Measurements from ENCODE around the gene CACNB3. TPM values are rescaled to one million over a fixed set of nuclear protein-coding genes. Genes with fewer than 3 reads are reported as not detected.
A peak's percentile ranks its signal among the peaks of the same experiment; 100 is the strongest.

CACNB3 gene
- total RNA-seq: 10 to 100 TPM; 23.4 to 54.5 TPM

GRCh38 chr12:48817873-48818830, at the start of gene CACNB3:
Gene CACNB3 (plus strand): TSS chr12:48818496. CDS start chr12:48818930, 434 bp downstream.
- Histone ChIP-seq H3K9me3 (no peaks in the 10 kb centered on the region), H3K27ac (no peak within 1 kb of the TSS), H3K36me3 (no peaks in the 10 kb centered on the region), H3K4me1 (peaks cover 8% of the 10 kb centered on the region), H3K27me3 (no peaks in the 10 kb centered on the region), H3K9ac (ENCODE audit: low read depth in 2 of 2, low read length in 2 of 2) (peak within 1 kb of the TSS; percentile 57 to 62), H3K4me3 (peak within 1 kb of the TSS; percentile 62)
- DNase-seq: peak; percentile 84
- intact Hi-C loops (cut with DNase I): no loop called here
- TF ChIP-seq, protein P1, sequence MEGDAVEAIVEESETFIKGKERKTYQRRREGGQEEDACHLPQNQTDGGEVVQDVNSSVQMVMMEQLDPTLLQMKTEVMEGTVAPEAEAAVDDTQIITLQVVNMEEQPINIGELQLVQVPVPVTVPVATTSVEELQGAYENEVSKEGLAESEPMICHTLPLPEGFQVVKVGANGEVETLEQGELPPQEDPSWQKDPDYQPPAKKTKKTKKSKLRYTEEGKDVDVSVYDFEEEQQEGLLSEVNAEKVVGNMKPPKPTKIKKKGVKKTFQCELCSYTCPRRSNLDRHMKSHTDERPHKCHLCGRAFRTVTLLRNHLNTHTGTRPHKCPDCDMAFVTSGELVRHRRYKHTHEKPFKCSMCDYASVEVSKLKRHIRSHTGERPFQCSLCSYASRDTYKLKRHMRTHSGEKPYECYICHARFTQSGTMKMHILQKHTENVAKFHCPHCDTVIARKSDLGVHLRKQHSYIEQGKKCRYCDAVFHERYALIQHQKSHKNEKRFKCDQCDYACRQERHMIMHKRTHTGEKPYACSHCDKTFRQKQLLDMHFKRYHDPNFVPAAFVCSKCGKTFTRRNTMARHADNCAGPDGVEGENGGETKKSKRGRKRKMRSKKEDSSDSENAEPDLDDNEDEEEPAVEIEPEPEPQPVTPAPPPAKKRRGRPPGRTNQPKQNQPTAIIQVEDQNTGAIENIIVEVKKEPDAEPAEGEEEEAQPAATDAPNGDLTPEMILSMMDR (IDR thresholded peaks at IDR 0.05): no peak

GRCh38 chr12:48768736-48769135, 49.6 kb upstream of the CACNB3 start:
- Histone ChIP-seq H3K9me3 (no peaks in the 10 kb centered on the region), H3K27ac (no peak overlapping the region), H3K4me1 (no peaks in the 10 kb centered on the region), H3K36me3 (peaks cover 10% of the 10 kb centered on the region), H3K9ac (ENCODE audit: low read depth in 2 of 2, low read length in 2 of 2) (no peak overlapping the region), H3K4me3 (no peak overlapping the region), H3K27me3 (no peaks in the 10 kb centered on the region)
- intact Hi-C loops (cut with DNase I): no loop called here
- TF ChIP-seq, protein P1 (IDR thresholded peaks at IDR 0.05): no peak
- DNase-seq: no peak

GRCh38 chr12:48770756-48771155, 47.5 kb upstream of the CACNB3 start:
- Histone ChIP-seq H3K9ac (ENCODE audit: low read depth in 2 of 2, low read length in 2 of 2) (no peak overlapping the region), H3K27ac (no peak overlapping the region), H3K36me3 (peaks cover 13% of the 10 kb centered on the region), H3K4me1 (no peaks in the 10 kb centered on the region), H3K27me3 (no peaks in the 10 kb centered on the region), H3K4me3 (no peak overlapping the region), H3K9me3 (no peaks in the 10 kb centered on the region)
- TF ChIP-seq, protein P1 (IDR thresholded peaks at IDR 0.05): no peak
- intact Hi-C loops (cut with DNase I): no loop called here
- no peak for DNase-seq

DNA sequence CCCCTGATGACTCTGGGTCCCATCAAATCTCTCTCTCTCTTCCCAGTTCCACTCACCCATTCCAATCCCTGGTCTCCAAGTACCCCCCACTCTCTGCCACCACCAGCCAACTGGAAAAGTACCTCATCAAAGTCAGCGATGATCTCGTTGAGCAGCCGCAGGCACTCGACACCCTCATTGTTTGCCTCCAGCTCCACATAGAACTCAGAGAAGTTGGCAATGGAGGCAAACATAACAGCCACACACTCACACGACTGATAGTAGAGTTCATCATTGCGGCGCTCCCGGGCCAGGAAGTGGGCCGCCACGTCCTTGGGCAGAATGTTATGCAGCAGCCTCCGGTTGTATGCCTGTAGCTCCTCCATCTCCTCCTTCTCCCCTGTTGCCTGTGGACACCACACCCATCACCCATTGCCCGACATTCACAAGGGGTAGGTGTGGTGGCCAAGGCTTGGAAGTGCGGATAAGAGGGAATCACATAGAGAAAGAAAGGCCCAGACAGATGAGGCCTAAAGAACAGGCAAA, 46.6 kb upstream of the CACNB3 start:
- intact Hi-C loops (cut with DNase I): no loop called here
- TF ChIP-seq, protein P1 (IDR thresholded peaks at IDR 0.05): no peak
- no peak for DNase-seq
- Histone ChIP-seq H3K27ac (no peak overlapping the region), H3K27me3 (no peaks in the 10 kb centered on the region), H3K36me3 (peaks cover 13% of the 10 kb centered on the region), H3K9ac (ENCODE audit: low read depth in 2 of 2, low read length in 2 of 2) (no peak overlapping the region), H3K9me3 (no peaks in the 10 kb centered on the region), H3K4me1 (no peaks in the 10 kb centered on the region), H3K4me3 (no peak overlapping the region)

- intact Hi-C loops (cut with DNase I): no loop called here
- TF ChIP-seq, protein P1 (IDR thresholded peaks at IDR 0.05): no peak
- Histone ChIP-seq H3K27ac (no peak overlapping the region), H3K36me3 (peaks cover 18% of the 10 kb centered on the region), H3K4me3 (no peak overlapping the region), H3K27me3 (no peaks in the 10 kb centered on the region), H3K4me1 (no peaks in the 10 kb centered on the region), H3K9me3 (no peaks in the 10 kb centered on the region), H3K9ac (ENCODE audit: low read depth in 2 of 2, low read length in 2 of 2) (no peak overlapping the region)
- no peak for DNase-seq
Measured at GRCh38 chr12:48773686-48774085, 44.6 kb upstream of the CACNB3 start.

Measured in colonic mucosa (tissue), 4 donors.